IPS-15b (cell line): ENCODE results near the gene NSDHL.
"Not testable (repeated sequence)": the region's sequence is repeated elsewhere in the genome, so short reads cannot be mapped to it uniquely, and the experiment has no call there.

Experiments
- H3K27me3 ChIP-seq: one replicate; pipeline ENCODE4 v1.6.1; 2013; ENCODE audit warnings: low read length; ENCODE audit not compliant: control insufficient read depth, insufficient read depth
- H3K36me3 ChIP-seq: one replicate; pipeline ENCODE4 v1.6.1; 2013; ENCODE audit warnings: low read length; ENCODE audit not compliant: control insufficient read depth, insufficient read depth
- H3K4me1 ChIP-seq: one replicate; pipeline ENCODE4 v1.6.1; 2013; ENCODE audit warnings: mild to moderate bottlenecking, low read length; ENCODE audit not compliant: control insufficient read depth, insufficient read depth
- H3K4me3 ChIP-seq: one replicate; pipeline ENCODE4 v1.5.1; 2013; ENCODE audit warnings: low read depth, low read length
- H3K9ac ChIP-seq: one replicate; pipeline ENCODE4 v1.6.1; 2013; ENCODE audit warnings: low read depth, mild to moderate bottlenecking, low read length
- H3K9me3 ChIP-seq: one replicate; pipeline ENCODE4 v1.6.1; 2013; ENCODE audit warnings: mild to moderate bottlenecking, low read length; ENCODE audit not compliant: control insufficient read depth, insufficient read depth

The NSDHL gene

GRCh38 chrX:152830312-152831305 lies at the start of gene NSDHL, which contains the start of gene CETN2:
TSS of gene NSDHL (plus strand) at chrX:152831063. CDS start at chrX:152846325, 15,262 bp downstream.
TSS of gene CETN2 (minus strand) at chrX:152830757. CDS start at chrX:152830710, 47 bp downstream.
- H3K36me3 ChIP-seq, result peaks cover 7% of the 10 kb centered on the region
- no peaks in the 10 kb centered on the region for H3K27me3 ChIP-seq
- H3K4me3 ChIP-seq, result peak within 1 kb of the TSS; percentile 83
- no peaks in the 10 kb centered on the region for H3K4me1 ChIP-seq
- H3K9me3 ChIP-seq, result peaks cover 5% of the 10 kb centered on the region
- peak within 1 kb of the TSS; percentile 70 for H3K9ac ChIP-seq

- not testable (repeated sequence) for H3K9ac ChIP-seq, H3K36me3 ChIP-seq, H3K4me3 ChIP-seq, H3K4me1 ChIP-seq, H3K9me3 ChIP-seq, H3K27me3 ChIP-seq
Measured at GRCh38 chrX:152787062-152787461, 43.8 kb upstream of the NSDHL start.

- no peaks in the 10 kb centered on the region for H3K4me1 ChIP-seq
- H3K9ac ChIP-seq, result no peak overlapping the region
- no peak overlapping the region for H3K4me3 ChIP-seq
- H3K27me3 ChIP-seq, result no peaks in the 10 kb centered on the region
- no peaks in the 10 kb centered on the region for H3K36me3 ChIP-seq
- no peaks in the 10 kb centered on the region for H3K9me3 ChIP-seq
Measured at GRCh38 chrX:152798945-152799344, 31.9 kb upstream of the NSDHL start.

GRCh38 chrX:152806035-152806434 lies 24.8 kb upstream of the NSDHL start:
- Histone ChIP-seq H3K27me3 (no peaks in the 10 kb centered on the region), H3K9me3 (no peaks in the 10 kb centered on the region), H3K4me1 (no peaks in the 10 kb centered on the region)

GRCh38 chrX:152810403-152810802 lies 20.5 kb upstream of the NSDHL start:
- Histone ChIP-seq H3K9me3 (no peaks in the 10 kb centered on the region), H3K4me1 (no peaks in the 10 kb centered on the region), H3K36me3 (no peaks in the 10 kb centered on the region), H3K27me3 (no peaks in the 10 kb centered on the region), H3K9ac (no peak overlapping the region), H3K4me3 (no peak overlapping the region)

More at GRCh38 chrX:152806035-152806434, 24.8 kb upstream of the NSDHL start:
- H3K9ac ChIP-seq, result no peak overlapping the region
- H3K36me3 ChIP-seq, result no peaks in the 10 kb centered on the region
- H3K4me3 ChIP-seq, result no peak overlapping the region

- Histone ChIP-seq H3K9ac (no peak overlapping the region), H3K27me3 (no peaks in the 10 kb centered on the region), H3K4me1 (peaks cover 3% of the 10 kb centered on the region), H3K9me3 (no peaks in the 10 kb centered on the region), H3K4me3 (no peak overlapping the region), H3K36me3 (no peaks in the 10 kb centered on the region)
Measured at GRCh38 chrX:152813206-152813605, 17.7 kb upstream of the NSDHL start.

GRCh38 chrX:152814048-152814447 lies 16.8 kb upstream of the NSDHL start:
- no peaks in the 10 kb centered on the region for H3K9me3 ChIP-seq
- H3K9ac ChIP-seq, result no peak overlapping the region
- H3K4me1 ChIP-seq, result peaks cover 3% of the 10 kb centered on the region
- no peak overlapping the region for H3K4me3 ChIP-seq
- no peaks in the 10 kb centered on the region for H3K36me3 ChIP-seq
- no peaks in the 10 kb centered on the region for H3K27me3 ChIP-seq

- peaks cover 3% of the 10 kb centered on the region for H3K4me1 ChIP-seq
- no peaks in the 10 kb centered on the region for H3K36me3 ChIP-seq
- H3K9ac ChIP-seq, result no peak overlapping the region
- H3K4me3 ChIP-seq, result no peak overlapping the region
- H3K9me3 ChIP-seq, result no peaks in the 10 kb centered on the region
- H3K27me3 ChIP-seq, result peaks cover 1% of the 10 kb centered on the region
Measured at GRCh38 chrX:152817078-152817764, 13.6 kb upstream of the NSDHL start.

GRCh38 chrX:152818356-152818755 lies 12.5 kb upstream of the NSDHL start:
- H3K4me3 ChIP-seq, result no peak overlapping the region
- peaks cover 2% of the 10 kb centered on the region for H3K27me3 ChIP-seq
- no peaks in the 10 kb centered on the region for H3K9me3 ChIP-seq
- H3K9ac ChIP-seq, result no peak overlapping the region
- H3K36me3 ChIP-seq, result no peaks in the 10 kb centered on the region
- H3K4me1 ChIP-seq, result peaks cover 3% of the 10 kb centered on the region

- Histone ChIP-seq H3K36me3 (no peaks in the 10 kb centered on the region), H3K4me1 (peaks cover 3% of the 10 kb centered on the region), H3K9me3 (no peaks in the 10 kb centered on the region)
Measured at GRCh38 chrX:152819266-152819665, 11.6 kb upstream of the NSDHL start.

GRCh38 chrX:152819732-152820131 lies 11.1 kb upstream of the NSDHL start:
- no peak overlapping the region for H3K9ac ChIP-seq
- peaks cover 3% of the 10 kb centered on the region for H3K4me1 ChIP-seq
- no peaks in the 10 kb centered on the region for H3K9me3 ChIP-seq
- H3K4me3 ChIP-seq, result no peak overlapping the region
- no peaks in the 10 kb centered on the region for H3K36me3 ChIP-seq
- H3K27me3 ChIP-seq, result peaks cover 2% of the 10 kb centered on the region

More at GRCh38 chrX:152819266-152819665, 11.6 kb upstream of the NSDHL start:
- peaks cover 2% of the 10 kb centered on the region for H3K27me3 ChIP-seq
- no peak overlapping the region for H3K9ac ChIP-seq
- no peak overlapping the region for H3K4me3 ChIP-seq
